Neural cell (in vitro differentiated cells): Measurements from ENCODE around the gene ZNF287. TPM values are rescaled to one million over a fixed set of nuclear protein-coding genes. Genes with fewer than 3 reads are reported as not detected.

ENCODE experiments used
- H2AFZ ChIP-seq: fragments of 200-600, 300-800 bp; sonication (generic), shearing (Covaris generic); 2 replicates; pipeline ENCODE4 v1.6.0; 2014; ENCODE audit warnings: low read depth, mild to moderate bottlenecking, antibody characterized with exemption, low read length, moderate library complexity
- H3F3A ChIP-seq: fragments of 200-600 bp; shearing (Covaris generic); 2 replicates; pipeline ENCODE4 v1.6.1; 2016; ENCODE audit warnings: mild to moderate bottlenecking, moderate library complexity, mixed read lengths, antibody characterized with exemption, low read length; ENCODE audit not compliant: insufficient read depth, poor library complexity, severe bottlenecking
- H3K27ac ChIP-seq: fragments of 200-600, 300-800 bp; sonication (generic), shearing (Covaris generic); 2 replicates; pipeline ENCODE4 v1.5.1; 2014; ENCODE audit warnings: mild to moderate bottlenecking, low read length, moderate library complexity
- H3K27me3 ChIP-seq: fragments of 300-800, 200-600 bp; sonication (generic), shearing (Covaris generic); 2 replicates; pipeline ENCODE4 v1.6.0; 2014; ENCODE audit warnings: mild to moderate bottlenecking, low read depth, low read length, moderate library complexity; ENCODE audit not compliant: insufficient read depth
- H3K36me3 ChIP-seq: fragments of 300-800, 200-600 bp; sonication (generic), shearing (Covaris generic); 2 replicates; pipeline ENCODE4 v1.5.1; 2014; ENCODE audit warnings: mild to moderate bottlenecking, antibody characterized with exemption, low read length, moderate library complexity; ENCODE audit not compliant: insufficient read depth
- H3K4me2 ChIP-seq: fragments of 300-800, 200-600 bp; sonication (generic), shearing (Covaris generic); 2 replicates; pipeline ENCODE4 v1.6.0; 2014; ENCODE audit warnings: mild to moderate bottlenecking, low read length
- H3K4me3 ChIP-seq: fragments of 300-800, 200-600 bp; sonication (generic), shearing (Covaris generic); 2 replicates; pipeline ENCODE4 v1.5.1; 2014; ENCODE audit warnings: mild to moderate bottlenecking, low read length, moderate library complexity
- H3K79me2 ChIP-seq: fragments of 200-600 bp; shearing (Covaris generic); replicated peaks from 2 replicates; pipeline ENCODE4 v1.6.0; 2014; ENCODE audit warnings: mild to moderate bottlenecking, low read length, moderate library complexity; ENCODE audit not compliant: insufficient read depth
- H3K9ac ChIP-seq: fragments of 300-800, 200-600 bp; sonication (generic), shearing (Covaris generic); 2 replicates; pipeline ENCODE4 v1.6.1; 2016; ENCODE audit warnings: mild to moderate bottlenecking, low read length, mixed read lengths
- H3K9me2 ChIP-seq: fragments of 200-600 bp; shearing (Covaris generic); 2 replicates; pipeline ENCODE4 v1.6.1; 2016; ENCODE audit warnings: mild to moderate bottlenecking, low read length, mixed read lengths; ENCODE audit not compliant: insufficient read depth
- H3K9me3 ChIP-seq: fragments of 200-600, 300-800 bp; sonication (generic), shearing (Covaris generic); 2 replicates; pipeline ENCODE4 v1.6.1; 2016; ENCODE audit warnings: mild to moderate bottlenecking, mixed run types, low read length, moderate library complexity, mixed read lengths
- H4K20me1 ChIP-seq: fragments of 200-600 bp; shearing (Covaris generic); 2 replicates; pipeline ENCODE4 v1.6.1; 2016; ENCODE audit warnings: mild to moderate bottlenecking, mixed run types; ENCODE audit not compliant: insufficient read depth
- CTCF ChIP-seq: fragments of 450-650 bp; IDR thresholded peaks from 2 replicates; pipeline ENCODE4 v1.5.1; 2014; ENCODE audit warnings: antibody characterized with exemption, mild to moderate bottlenecking, moderate library complexity; ENCODE audit not compliant: poor library complexity, severe bottlenecking
- EP300 ChIP-seq: fragments of 450-650 bp; conservative IDR thresholded peaks from 2 replicates; pipeline ENCODE4 v1.6.1; 2014; ENCODE audit warnings: antibody characterized with exemption, mild to moderate bottlenecking, moderate library complexity; ENCODE audit not compliant: poor library complexity, severe bottlenecking
- EZH2 ChIP-seq: fragments of 200-600, 300-800 bp; shearing (Covaris generic), sonication (generic); IDR thresholded peaks from 2 replicates; pipeline ENCODE4 v1.6.1; 2014; ENCODE audit warnings: antibody characterized with exemption, low read length, borderline replicate concordance, mild to moderate bottlenecking; ENCODE audit not compliant: insufficient read depth, poor library complexity, severe bottlenecking
- MXI1 ChIP-seq: fragments of 450-650 bp; conservative IDR thresholded peaks from 2 replicates; pipeline ENCODE4 v1.6.1; 2014; ENCODE audit warnings: antibody characterized with exemption, mild to moderate bottlenecking; ENCODE audit not compliant: poor library complexity, severe bottlenecking
- POLR2AphosphoS5 ChIP-seq: IDR thresholded peaks from 2 replicates; pipeline ENCODE4 v1.6.1; 2012
- RAD21 ChIP-seq: fragments of 450-650 bp; conservative IDR thresholded peaks from 2 replicates; pipeline ENCODE4 v1.6.1; 2014; ENCODE audit warnings: antibody characterized with exemption, mild to moderate bottlenecking, moderate library complexity
- SMC3 ChIP-seq: fragments of 450-650 bp; conservative IDR thresholded peaks from 2 replicates; pipeline ENCODE4 v1.6.1; 2014; ENCODE audit warnings: antibody characterized with exemption, mild to moderate bottlenecking, moderate library complexity; ENCODE audit not compliant: poor library complexity
- TAF1 ChIP-seq: IDR thresholded peaks from 2 replicates; pipeline ENCODE4 v1.6.1; 2012; ENCODE audit warnings: low read depth
- polyA plus RNA-seq: library from polyadenylated mRNA; depleted of rRNA; stranded (reverse); fragments of >200 nt; gene quantifications from 2 replicates; pipeline ENCODE4 v1.2.3, GENCODE V29; 2014
- TF ChIP-seq, protein P1 (sequence below): IDR thresholded peaks from 2 replicates; pipeline ENCODE4 v1.6.1; 2012; ENCODE audit warnings: borderline replicate concordance

ZNF287 gene
- polyA plus RNA-seq, 1 donor from 2014 or later = 12.6 TPM

DNA sequence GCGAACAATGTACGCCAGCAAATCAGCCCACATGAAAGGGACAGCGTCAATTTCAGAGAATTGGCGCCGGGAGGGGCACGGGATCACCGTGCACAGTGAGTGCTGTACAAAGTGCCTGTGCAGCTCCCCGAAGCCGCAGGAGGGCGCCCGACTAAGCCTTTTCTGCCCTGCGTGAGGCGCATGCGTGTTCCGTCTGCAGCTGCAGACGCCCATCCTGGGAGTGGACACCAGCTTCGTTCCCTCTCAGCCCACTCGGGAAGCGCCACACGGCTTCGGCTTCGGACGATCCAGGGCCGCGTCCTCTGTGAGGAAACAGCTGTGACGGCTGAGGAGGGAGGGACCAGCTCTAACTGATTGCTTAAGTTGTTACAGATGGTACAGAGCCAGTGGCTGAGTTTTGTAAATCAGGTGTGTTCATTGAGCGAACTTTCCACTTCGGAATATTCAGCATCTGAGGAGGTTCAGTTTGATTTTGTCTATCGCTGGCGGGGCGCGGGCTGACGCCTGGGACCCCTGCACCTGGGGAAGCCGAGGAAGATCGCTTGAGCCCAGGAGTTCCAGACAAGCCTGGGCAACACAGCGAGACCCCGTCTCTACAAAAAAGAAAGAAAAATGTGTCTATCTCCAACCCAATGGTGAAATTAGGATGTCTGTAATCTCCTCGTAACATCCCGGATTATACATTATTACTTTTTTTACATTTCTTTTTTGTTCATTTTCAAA is 15.4 kb upstream of the ZNF287 start:
- peak; percentile 26 for TF ChIP-seq SMC3
- no peak for TF ChIP-seq MXI1
- TF ChIP-seq CTCF = peak; percentile 70
- TF ChIP-seq, protein P1, sequence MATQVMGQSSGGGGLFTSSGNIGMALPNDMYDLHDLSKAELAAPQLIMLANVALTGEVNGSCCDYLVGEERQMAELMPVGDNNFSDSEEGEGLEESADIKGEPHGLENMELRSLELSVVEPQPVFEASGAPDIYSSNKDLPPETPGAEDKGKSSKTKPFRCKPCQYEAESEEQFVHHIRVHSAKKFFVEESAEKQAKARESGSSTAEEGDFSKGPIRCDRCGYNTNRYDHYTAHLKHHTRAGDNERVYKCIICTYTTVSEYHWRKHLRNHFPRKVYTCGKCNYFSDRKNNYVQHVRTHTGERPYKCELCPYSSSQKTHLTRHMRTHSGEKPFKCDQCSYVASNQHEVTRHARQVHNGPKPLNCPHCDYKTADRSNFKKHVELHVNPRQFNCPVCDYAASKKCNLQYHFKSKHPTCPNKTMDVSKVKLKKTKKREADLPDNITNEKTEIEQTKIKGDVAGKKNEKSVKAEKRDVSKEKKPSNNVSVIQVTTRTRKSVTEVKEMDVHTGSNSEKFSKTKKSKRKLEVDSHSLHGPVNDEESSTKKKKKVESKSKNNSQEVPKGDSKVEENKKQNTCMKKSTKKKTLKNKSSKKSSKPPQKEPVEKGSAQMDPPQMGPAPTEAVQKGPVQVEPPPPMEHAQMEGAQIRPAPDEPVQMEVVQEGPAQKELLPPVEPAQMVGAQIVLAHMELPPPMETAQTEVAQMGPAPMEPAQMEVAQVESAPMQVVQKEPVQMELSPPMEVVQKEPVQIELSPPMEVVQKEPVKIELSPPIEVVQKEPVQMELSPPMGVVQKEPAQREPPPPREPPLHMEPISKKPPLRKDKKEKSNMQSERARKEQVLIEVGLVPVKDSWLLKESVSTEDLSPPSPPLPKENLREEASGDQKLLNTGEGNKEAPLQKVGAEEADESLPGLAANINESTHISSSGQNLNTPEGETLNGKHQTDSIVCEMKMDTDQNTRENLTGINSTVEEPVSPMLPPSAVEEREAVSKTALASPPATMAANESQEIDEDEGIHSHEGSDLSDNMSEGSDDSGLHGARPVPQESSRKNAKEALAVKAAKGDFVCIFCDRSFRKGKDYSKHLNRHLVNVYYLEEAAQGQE = no peak
- no peak for TF ChIP-seq EZH2
- no peak for TF ChIP-seq EP300
- TF ChIP-seq POLR2AphosphoS5 = no peak
- no peak for TF ChIP-seq TAF1
- TF ChIP-seq RAD21 = no peak
- no peaks in the 10 kb centered on the region for H3F3A ChIP-seq
- H3K79me2 ChIP-seq = no peaks in the 10 kb centered on the region
- H3K9ac ChIP-seq = no peak overlapping the region
- H3K9me2 ChIP-seq = no peaks in the 10 kb centered on the region
- H3K4me2 ChIP-seq = no peak overlapping the region
- peak overlapping the region; percentile 57 for H3K4me3 ChIP-seq
- H3K27me3 ChIP-seq = no peaks in the 10 kb centered on the region
- H3K9me3 ChIP-seq = peaks cover under 1% of the 10 kb centered on the region
- H3K27ac ChIP-seq = no peak overlapping the region
- no peak overlapping the region for H2AFZ ChIP-seq
- no peaks in the 10 kb centered on the region for H3K36me3 ChIP-seq
- H4K20me1 ChIP-seq = no peaks in the 10 kb centered on the region

DNA sequence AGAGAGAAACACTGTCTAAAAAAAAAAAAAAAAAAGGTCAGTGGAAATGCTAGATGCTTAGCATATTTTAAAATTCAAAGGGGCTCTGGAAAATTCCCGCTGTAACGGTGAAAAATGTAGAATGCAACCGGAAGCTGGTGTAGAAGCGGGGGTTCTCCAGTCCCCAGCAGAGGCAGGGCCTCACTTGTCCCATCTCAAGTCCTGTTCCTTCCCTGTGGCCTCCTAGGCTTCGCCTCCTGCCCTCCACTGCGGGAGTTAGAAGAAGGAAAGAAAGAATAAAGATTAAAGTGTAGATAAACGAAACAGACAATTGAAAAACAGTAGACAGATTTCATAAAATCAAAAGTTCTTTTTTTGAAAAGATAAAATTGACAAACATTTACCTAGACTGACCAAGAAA is 14.8 kb upstream of the ZNF287 start:
- TF ChIP-seq TAF1 = no peak
- no peak for TF ChIP-seq RAD21
- no peak for TF ChIP-seq MXI1
- TF ChIP-seq, protein P1 = no peak
- no peak for TF ChIP-seq POLR2AphosphoS5
- no peak for TF ChIP-seq EZH2
- no peak for TF ChIP-seq SMC3
- TF ChIP-seq EP300 = no peak
- no peak for TF ChIP-seq CTCF
- H3K4me3 ChIP-seq = no peak overlapping the region
- H3F3A ChIP-seq = no peaks in the 10 kb centered on the region
- no peak overlapping the region for H3K9ac ChIP-seq
- peaks cover 3% of the 10 kb centered on the region for H3K9me3 ChIP-seq
- H3K9me2 ChIP-seq = no peaks in the 10 kb centered on the region
- no peaks in the 10 kb centered on the region for H3K79me2 ChIP-seq
- no peak overlapping the region for H3K27ac ChIP-seq
- no peaks in the 10 kb centered on the region for H3K27me3 ChIP-seq
- no peaks in the 10 kb centered on the region for H3K36me3 ChIP-seq
- H2AFZ ChIP-seq = no peak overlapping the region
- no peaks in the 10 kb centered on the region for H4K20me1 ChIP-seq
- no peak overlapping the region for H3K4me2 ChIP-seq
